GM12878 (cell line): ENCODE measurements around the gene PPP2R5B. TPM values are rescaled to one million over a fixed set of nuclear protein-coding genes. Genes with fewer than 3 reads are reported as not detected.

Source experiments
- CHD2 ChIP-seq: IDR thresholded peaks from 2 replicates; pipeline ENCODE4 v1.6.1; 2011; ENCODE audit warnings: low read depth, low read length, improper control_type of control experiment, borderline replicate concordance
- CUX1 ChIP-seq: IDR thresholded peaks from 2 replicates; pipeline ENCODE4 v1.6.1; 2012; ENCODE audit warnings: improper control_type of control experiment, low read depth, low read length; ENCODE audit not compliant: insufficient replicate concordance
- E2F8 ChIP-seq: fragments of 450-650 bp; IDR thresholded peaks from 2 replicates; pipeline ENCODE4 v1.6.1; 2018; ENCODE audit warnings: mild to moderate bottlenecking, low read depth, moderate library complexity; ENCODE audit not compliant: partially characterized antibody
- LARP7 ChIP-seq: fragments of 450-650 bp; IDR thresholded peaks from 2 replicates; pipeline ENCODE4 v1.6.1; 2017; ENCODE audit warnings: mild to moderate bottlenecking
- MYB ChIP-seq: fragments of 150-350 bp; IDR thresholded peaks from 2 replicates; pipeline ENCODE4 v1.6.1; 2014; ENCODE audit warnings: mild to moderate bottlenecking, low read depth, low read length, borderline replicate concordance
- RELA ChIP-seq: fragments of 450-650 bp; IDR thresholded peaks from 2 replicates; pipeline ENCODE4 v1.8.0; 2014; ENCODE audit warnings: borderline replicate concordance; ENCODE audit not compliant: partially characterized antibody
- polyA plus RNA-seq, 11 experiments: library from polyadenylated mRNA; depleted of rRNA in 4 of 11; unstranded in 6 of 11; stranded (reverse) in 5 of 11; fragments of >200 nt; fragmentation: Nextera tagmentation in 4 of 11; fragmentation: Illumina TruSeq in 1 of 11; extraction: Ambion mirVana in 4 of 11; extraction: Trizol in 1 of 11; gene quantifications; 1 replicate in 1 of 11; 2 replicates in 10 of 11; pipeline versions ENCODE4 v1.2.1 to v1.2.3, GENCODE V29; 2011 to 2016; ENCODE audit warnings: inconsistent platforms in 2 of 11, missing spikeins in 2 of 11, low read depth in 1 of 11
- total RNA-seq, 4 experiments: library from RNA; depleted of rRNA in 3 of 4; stranded (reverse); fragments of >200 nt in 3 of 4; fragmentation: Illumina TruSeq in 1 of 4; extraction: Trizol in 1 of 4; gene quantifications; 2 replicates each; pipeline versions ENCODE4 v1.2.1 to v1.2.3, GENCODE V29; 2013 to 2021
- TF ChIP-seq, protein P1 (sequence below): IDR thresholded peaks from 2 replicates; pipeline ENCODE4 v1.6.1; 2011; ENCODE audit warnings: borderline replicate concordance, low read depth, mild to moderate bottlenecking, moderate library complexity, low read length; ENCODE audit not compliant: insufficient read depth, poor library complexity, severe bottlenecking
- TF ChIP-seq, protein P2 (sequence below), 3 experiments: IDR thresholded peaks in 2 of 3; conservative IDR thresholded peaks in 1 of 3; 2 replicates each; pipeline ENCODE4 v1.5.1; 2011; ENCODE audit warnings: low read depth in 3 of 3, low read length in 3 of 3, mild to moderate bottlenecking in 3 of 3, control low read depth in 2 of 3, moderate library complexity in 2 of 3, inconsistent platforms in 1 of 3, mixed read lengths in 1 of 3; ENCODE audit not compliant: control insufficient read depth in 2 of 3, insufficient read depth in 1 of 3; ENCODE audit errors: extremely low read depth in 1 of 3

PPP2R5B gene
- total and polyA plus RNA-seq, 10 of the 15 experiments (the other 5 are each of a cell fraction or from before 2014, with no cell fraction given): 0.08 to 6.7 (median 2.0) TPM

GRCh38 chr11:64894070-64894811 lies 30.2 kb upstream of the PPP2R5B start (continued):
- TF ChIP-seq CUX1: no peak
- no peak for TF ChIP-seq MYB
- TF ChIP-seq, protein P1, sequence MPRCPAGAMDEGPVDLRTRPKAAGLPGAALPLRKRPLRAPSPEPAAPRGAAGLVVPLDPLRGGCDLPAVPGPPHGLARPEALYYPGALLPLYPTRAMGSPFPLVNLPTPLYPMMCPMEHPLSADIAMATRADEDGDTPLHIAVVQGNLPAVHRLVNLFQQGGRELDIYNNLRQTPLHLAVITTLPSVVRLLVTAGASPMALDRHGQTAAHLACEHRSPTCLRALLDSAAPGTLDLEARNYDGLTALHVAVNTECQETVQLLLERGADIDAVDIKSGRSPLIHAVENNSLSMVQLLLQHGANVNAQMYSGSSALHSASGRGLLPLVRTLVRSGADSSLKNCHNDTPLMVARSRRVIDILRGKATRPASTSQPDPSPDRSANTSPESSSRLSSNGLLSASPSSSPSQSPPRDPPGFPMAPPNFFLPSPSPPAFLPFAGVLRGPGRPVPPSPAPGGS: no peak
- TF ChIP-seq LARP7: peak; percentile 34; the same call in 1 of the 2 replicates
- TF ChIP-seq CHD2: 0 out of 2 replicates have a peak, but pooled peaks have one; percentile 17
- no peak for TF ChIP-seq E2F8
- TF ChIP-seq, protein P2, sequence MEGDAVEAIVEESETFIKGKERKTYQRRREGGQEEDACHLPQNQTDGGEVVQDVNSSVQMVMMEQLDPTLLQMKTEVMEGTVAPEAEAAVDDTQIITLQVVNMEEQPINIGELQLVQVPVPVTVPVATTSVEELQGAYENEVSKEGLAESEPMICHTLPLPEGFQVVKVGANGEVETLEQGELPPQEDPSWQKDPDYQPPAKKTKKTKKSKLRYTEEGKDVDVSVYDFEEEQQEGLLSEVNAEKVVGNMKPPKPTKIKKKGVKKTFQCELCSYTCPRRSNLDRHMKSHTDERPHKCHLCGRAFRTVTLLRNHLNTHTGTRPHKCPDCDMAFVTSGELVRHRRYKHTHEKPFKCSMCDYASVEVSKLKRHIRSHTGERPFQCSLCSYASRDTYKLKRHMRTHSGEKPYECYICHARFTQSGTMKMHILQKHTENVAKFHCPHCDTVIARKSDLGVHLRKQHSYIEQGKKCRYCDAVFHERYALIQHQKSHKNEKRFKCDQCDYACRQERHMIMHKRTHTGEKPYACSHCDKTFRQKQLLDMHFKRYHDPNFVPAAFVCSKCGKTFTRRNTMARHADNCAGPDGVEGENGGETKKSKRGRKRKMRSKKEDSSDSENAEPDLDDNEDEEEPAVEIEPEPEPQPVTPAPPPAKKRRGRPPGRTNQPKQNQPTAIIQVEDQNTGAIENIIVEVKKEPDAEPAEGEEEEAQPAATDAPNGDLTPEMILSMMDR (IDR thresholded peaks at IDR 0.05 in 2 of 3, conservative IDR thresholded peaks at IDR 0.05 in 1 of 3; ENCODE audit: control insufficient read depth in 2 of 3, extremely low read depth in 1 of 3, insufficient read depth in 1 of 3, low read depth in 3 of 3, low read length in 3 of 3): peak; percentile 93 to 99 (median 94)
- TF ChIP-seq RELA: peak; percentile 24
